H1 (cell line): ENCODE results near the gene GIN1. TPM values are rescaled to one million over a fixed set of nuclear protein-coding genes. Genes with fewer than 3 reads are reported as not detected.

Source experiments
- CTCF ChIA-PET: fragments of 300-600 bp; sonication (Branson Sonifier 250); formaldehyde crosslinking; loops from one replicate; lab custom pipeline; 2021; ENCODE audit not compliant: partially characterized antibody; lab: Charles Lee
- POLR2A ChIA-PET: fragments of 300-600 bp; sonication (Branson Sonifier 250); formaldehyde crosslinking; loops from one replicate; lab custom pipeline; 2021; ENCODE audit warnings: inconsistent platforms; ENCODE audit not compliant: partially characterized antibody; lab: Charles Lee
- DNase-seq, 2 experiments: peaks; one replicate each; pipeline versions ENCODE4 v3.0.0 to v3.0.0-alpha.2; 2010 to 2022; ENCODE audit warnings: low spot score in 2 of 2, low read depth in 1 of 2, mixed read lengths in 1 of 2
- FAIRE-seq: peaks from 2 replicates; lab custom pipeline; 2011; peaks lifted over from hg19 to GRCh38; lab: Jason Lieb, UNC
- H2AFZ ChIP-seq: 2 replicates; pipeline ENCODE4 v1.8.1; 2012; ENCODE audit warnings: low read length, inconsistent platforms
- H2AK5ac ChIP-seq: 2 replicates; pipeline ENCODE4 v1.6.1; 2013; ENCODE audit warnings: low read depth, low read length
- H2BK120ac ChIP-seq: replicated peaks from 2 replicates; pipeline ENCODE3; 2013; ENCODE audit warnings: low read depth, low read length, inconsistent platforms
- H2BK12ac ChIP-seq: 2 replicates; pipeline ENCODE4 v1.6.1; 2013; ENCODE audit warnings: low read depth, low read length
- H2BK15ac ChIP-seq: 2 replicates; pipeline ENCODE4 v1.6.1; 2013; ENCODE audit warnings: low read length
- H2BK20ac ChIP-seq: 2 replicates; pipeline ENCODE4 v1.6.1; 2013; ENCODE audit warnings: low read length
- H2BK5ac ChIP-seq: 2 replicates; pipeline ENCODE4 v1.6.1; 2013; ENCODE audit warnings: low read depth, low read length
- H3K14ac ChIP-seq: 2 replicates; pipeline ENCODE4 v1.6.1; 2013; ENCODE audit warnings: inconsistent platforms; ENCODE audit not compliant: insufficient read length
- H3K18ac ChIP-seq: 2 replicates; pipeline ENCODE4 v1.6.1; 2013; ENCODE audit warnings: low read length; ENCODE audit errors: extremely low read depth
- H3K23ac ChIP-seq: 2 replicates; pipeline ENCODE4 v1.6.1; 2013; ENCODE audit warnings: inconsistent platforms; ENCODE audit not compliant: insufficient read length
- H3K23me2 ChIP-seq: 2 replicates; pipeline ENCODE4 v1.6.1; 2013; ENCODE audit warnings: low read depth, low read length
- H3K27ac ChIP-seq: 2 replicates; pipeline ENCODE4 v1.6.1; 2011; ENCODE audit warnings: low read depth, low read length, inconsistent platforms
- H3K27me3 ChIP-seq, 4 experiments: replicated peaks in 1 of 4; 1 replicate in 1 of 4; 2 replicates in 3 of 4; pipeline versions ENCODE4 v1.6.1 to v1.8.1; 2011 to 2013; ENCODE audit warnings: low read length in 3 of 4, mild to moderate bottlenecking in 3 of 4, inconsistent platforms in 2 of 4, mixed read lengths in 2 of 4, moderate library complexity in 1 of 4; ENCODE audit not compliant: control insufficient read depth in 3 of 4, insufficient read depth in 3 of 4; ENCODE audit errors: extremely low read depth in 1 of 4
- H3K36me3 ChIP-seq, 4 experiments: 2 replicates each; pipeline versions ENCODE4 v1.6.1 to v1.8.1; 2011 to 2013; ENCODE audit warnings: mild to moderate bottlenecking in 4 of 4, low read length in 3 of 4, moderate library complexity in 2 of 4, control low read depth in 1 of 4, inconsistent platforms in 1 of 4; ENCODE audit not compliant: insufficient read depth in 4 of 4, control insufficient read depth in 2 of 4
- H3K4ac ChIP-seq: replicated peaks from 2 replicates; pipeline ENCODE3; 2013; ENCODE audit warnings: low read length, low read depth, mixed read lengths, inconsistent platforms; ENCODE audit not compliant: insufficient read length
- H3K4me1 ChIP-seq, 4 experiments: replicated peaks in 1 of 4; 1 replicate in 1 of 4; 2 replicates in 3 of 4; pipeline versions ENCODE4 v1.6.1 to v1.8.1; 2011 to 2013; ENCODE audit warnings: low read length in 3 of 4, inconsistent platforms in 2 of 4, mixed read lengths in 1 of 4; ENCODE audit not compliant: insufficient read depth in 4 of 4, control insufficient read depth in 3 of 4
- H3K4me2 ChIP-seq, 2 experiments: 2 replicates each; pipeline versions ENCODE4 v1.6.1 to v1.8.1; 2011 to 2013; ENCODE audit warnings: low read depth in 2 of 2, low read length in 2 of 2, control low read depth in 1 of 2, inconsistent platforms in 1 of 2, mild to moderate bottlenecking in 1 of 2; ENCODE audit not compliant: insufficient read depth in 1 of 2
- H3K4me3 ChIP-seq, 4 experiments: fragments of 200-600, 300-600 bp in 1 of 4; sonication (generic), shearing (Covaris generic), sonication (Bioruptor Twin) in 1 of 4; 2 replicates each; pipeline versions ENCODE4 v1.5.1 to v1.8.1; 2011 to 2016; ENCODE audit warnings: low read length in 4 of 4, low read depth in 3 of 4, control low read depth in 2 of 4, inconsistent platforms in 2 of 4, mild to moderate bottlenecking in 2 of 4, mixed read lengths in 1 of 4, moderate library complexity in 1 of 4; ENCODE audit not compliant: insufficient read depth in 2 of 4; ENCODE audit errors: extremely low read depth in 1 of 4
- H3K56ac ChIP-seq: replicated peaks from 2 replicates; pipeline ENCODE3; 2013; ENCODE audit warnings: low read depth, mild to moderate bottlenecking, mixed read lengths, low read length, inconsistent platforms; ENCODE audit not compliant: insufficient read length
- H3K79me1 ChIP-seq: 2 replicates; pipeline ENCODE4 v1.6.1; 2013; ENCODE audit warnings: low read depth, low read length, control low read depth
- H3K79me2 ChIP-seq, 2 experiments: 2 replicates each; pipeline versions ENCODE4 v1.6.1 to v1.8.1; 2012 to 2013; ENCODE audit warnings: low read length in 2 of 2, mild to moderate bottlenecking in 2 of 2, inconsistent platforms in 1 of 2; ENCODE audit not compliant: insufficient read depth in 2 of 2, control insufficient read depth in 1 of 2
- H3K9ac ChIP-seq, 4 experiments: replicated peaks in 1 of 4; 1 replicate in 1 of 4; 2 replicates in 3 of 4; pipeline versions ENCODE4 v1.6.1 to v1.8.1; 2011 to 2013; ENCODE audit warnings: low read depth in 3 of 4, low read length in 3 of 4, control low read depth in 2 of 4, mild to moderate bottlenecking in 2 of 4, moderate library complexity in 2 of 4, inconsistent platforms in 1 of 4; ENCODE audit errors: extremely low read depth in 1 of 4
- H3K9me3 ChIP-seq, 2 experiments: 2 replicates each; pipeline versions ENCODE4 v1.6.1 to v1.8.1; 2012 to 2013; ENCODE audit warnings: mild to moderate bottlenecking in 2 of 2, moderate library complexity in 2 of 2, control low read depth in 1 of 2, inconsistent platforms in 1 of 2, low read depth in 1 of 2, low read length in 1 of 2, mixed read lengths in 1 of 2; ENCODE audit not compliant: insufficient read depth in 2 of 2
- H4K20me1 ChIP-seq, 2 experiments: replicated peaks in 1 of 2; 2 replicates each; pipeline versions ENCODE3 to v1.8.1; 2011 to 2013; ENCODE audit warnings: inconsistent platforms in 2 of 2, low read length in 2 of 2, mild to moderate bottlenecking in 1 of 2; ENCODE audit not compliant: insufficient read depth in 2 of 2, control insufficient read depth in 1 of 2
- H4K5ac ChIP-seq: 2 replicates; pipeline ENCODE4 v1.6.1; 2013; ENCODE audit warnings: low read length, low read depth, mixed read lengths, inconsistent platforms; ENCODE audit not compliant: insufficient read length
- H4K8ac ChIP-seq: 2 replicates; pipeline ENCODE4 v1.8.0; 2013; ENCODE audit warnings: mild to moderate bottlenecking, moderate library complexity, low read length, inconsistent platforms; ENCODE audit not compliant: insufficient read depth; ENCODE audit errors: extremely low read depth
- H4K91ac ChIP-seq: replicated peaks from 2 replicates; pipeline ENCODE3; 2013; ENCODE audit warnings: low read length, mixed read lengths, inconsistent platforms; ENCODE audit not compliant: insufficient read length
- ATF3 ChIP-seq: IDR thresholded peaks from 2 replicates; pipeline ENCODE4 v1.6.1; 2011; ENCODE audit warnings: low read depth, mild to moderate bottlenecking, low read length; ENCODE audit not compliant: insufficient read depth
- BCL11A ChIP-seq, 2 experiments: IDR thresholded peaks; one replicate each; pipeline ENCODE4 v1.6.1; 2011; ENCODE audit warnings: low read depth in 2 of 2, low read length in 2 of 2, mild to moderate bottlenecking in 2 of 2
- BRCA1 ChIP-seq: IDR thresholded peaks from 2 replicates; pipeline ENCODE4 v1.6.1; 2012; ENCODE audit warnings: low read depth, low read length, improper control_type of control experiment
- CEBPB ChIP-seq: IDR thresholded peaks from 2 replicates; pipeline ENCODE4 v1.6.1; 2012; ENCODE audit warnings: low read depth, low read length
- EGR1 ChIP-seq: IDR thresholded peaks from 2 replicates; pipeline ENCODE4 v1.6.1; 2011; ENCODE audit warnings: low read depth, low read length, borderline replicate concordance
- GABPA ChIP-seq: IDR thresholded peaks from 2 replicates; pipeline ENCODE4 v1.6.1; 2011; ENCODE audit warnings: mild to moderate bottlenecking, low read length, moderate library complexity, borderline replicate concordance; ENCODE audit not compliant: insufficient read depth
- GTF2F1 ChIP-seq: IDR thresholded peaks from 2 replicates; pipeline ENCODE4 v1.6.1; 2012; ENCODE audit warnings: low read depth, low read length, improper control_type of control experiment, borderline replicate concordance
- KDM5A ChIP-seq: fragments of 200-600 bp; IDR thresholded peaks from 2 replicates; pipeline ENCODE4 v1.7.1; 2012; ENCODE audit warnings: mild to moderate bottlenecking, low read length, inconsistent platforms, mixed read lengths
- SIN3A ChIP-seq, 2 experiments: IDR thresholded peaks in 1 of 2; conservative IDR thresholded peaks in 1 of 2; 2 replicates each; pipeline ENCODE4 v1.6.1; 2011 to 2012; ENCODE audit warnings: low read length in 2 of 2, improper control_type of control experiment in 1 of 2, low read depth in 1 of 2, mild to moderate bottlenecking in 1 of 2
- SIRT6 ChIP-seq: IDR thresholded peaks from one replicate; pipeline ENCODE4 v1.7.1; 2012; ENCODE audit warnings: low read length, inconsistent platforms
- SP1 ChIP-seq: IDR thresholded peaks from 2 replicates; pipeline ENCODE4 v1.6.1; 2011; ENCODE audit warnings: low read depth, low read length
- SP4 ChIP-seq: IDR thresholded peaks from 2 replicates; pipeline ENCODE4 v1.6.1; 2012; ENCODE audit warnings: low read length, inconsistent platforms
- SRF ChIP-seq: IDR thresholded peaks from 2 replicates; pipeline ENCODE4 v1.6.1; 2011; ENCODE audit warnings: mild to moderate bottlenecking, low read depth, low read length, moderate library complexity
- TCF12 ChIP-seq: IDR thresholded peaks from 2 replicates; pipeline ENCODE4 v1.6.1; 2011; ENCODE audit warnings: low read depth, mild to moderate bottlenecking, low read length
- WGBS, 2 experiments: shearing (Covaris generic) in 1 of 2; methylation state at CpG; one replicate each; pipeline versions ENCODE4 v1.1.6 to v1.1.7; 2013 to 2015; ENCODE audit warnings: low lambda C conversion rate in 2 of 2, mixed read lengths in 2 of 2, inconsistent platforms in 1 of 2, low coverage in 1 of 2, missing lambda C conversion rate in 1 of 2; ENCODE audit not compliant: insufficient replicate concordance in 2 of 2, insufficient coverage in 1 of 2, insufficient read length in 1 of 2; ENCODE audit errors: extremely low coverage in 1 of 2, missing lambda C conversion rate in 1 of 2; 5-methylcytosine and 5-hydroxymethylcytosine counted together
- polyA plus RNA-seq, 7 experiments: library from polyadenylated mRNA; depleted of rRNA in 3 of 7; stranded (reverse) in 5 of 7; unstranded in 2 of 7; fragments of >200 nt in 5 of 7; fragments of 200-250 nt in 2 of 7; gene quantifications; 1 replicate in 5 of 7; 2 replicates in 1 of 7; 4 replicates in 1 of 7; pipeline versions ENCODE4 v1.2.1 to v1.2.3, GENCODE V29; 2011 to 2013; ENCODE audit warnings: missing spikeins in 2 of 7, mixed read lengths in 2 of 7
- total RNA-seq: library from RNA; stranded (reverse); fragmentation: NEBNext Ultra II Directional; extraction: Animal tissue kit (Norgen Biotek cat#: 25700); gene quantifications from 2 replicates; pipeline ENCODE4 v1.2.1, GENCODE V29; 2021

GIN1 gene
- total and polyA plus RNA-seq, 2 of the 8 experiments (the other 6 are each of a cell fraction or from before 2014, with no cell fraction given): 1.9 to 7.1 TPM

GRCh38 chr5:103101079-103101750 is 18.7 kb downstream of the GIN1 start:
- Histone ChIP-seq H3K4me1 (no peaks in the 10 kb centered on the region), H2AK5ac (no peak overlapping the region)
- POLR2A ChIA-PET: no interaction called here
- TF ChIP-seq SRF (no peak), GABPA (no peak), GTF2F1 (no peak), SIRT6 (no peak), TCF12 (no peak), CEBPB (no peak), KDM5A (no peak), SP4 (no peak), SIN3A (conservative IDR thresholded peaks at IDR 0.05 in 1 of 2, IDR thresholded peaks at IDR 0.05 in 1 of 2; ENCODE audit: low read depth in 1 of 2, low read length in 2 of 2) (no peak), BRCA1 (no peak), ATF3 (no peak), EGR1 (no peak), BCL11A (IDR thresholded peaks at IDR 0.05; ENCODE audit: low read depth in 2 of 2, low read length in 2 of 2) (no peak), SP1 (no peak)

More at GRCh38 chr5:103101079-103101750, 18.7 kb downstream of the GIN1 start:
- WGBS, 2 experiments: 94% methylated on average over 6 of the region's 6 CpGs; no CpG with 5 or more reads in 1 of the 2 experiments
- FAIRE-seq (no peak), DNase-seq (no peak)
- no peak overlapping the region for H3K4me3 ChIP-seq
- H3K27ac ChIP-seq: no peak overlapping the region
- no peak overlapping the region for H2BK5ac ChIP-seq
- peaks cover 0 to 3% (median 0%) of the 10 kb centered on the region in 4 experiments; a peak in 1 of 8 replicates for H3K36me3 ChIP-seq
- H3K4me2 ChIP-seq: no peak overlapping the region
- no peaks in the 10 kb centered on the region for H3K9me3 ChIP-seq
- no peak overlapping the region for H3K14ac ChIP-seq
- no peak overlapping the region for H4K91ac ChIP-seq
- H3K23ac ChIP-seq: no peak overlapping the region
- H3K18ac ChIP-seq: no peak overlapping the region
- H3K27me3 ChIP-seq: no peaks in the 10 kb centered on the region
- no peak overlapping the region for H3K9ac ChIP-seq
- no peaks in the 10 kb centered on the region for H3K79me2 ChIP-seq
- CTCF ChIA-PET: interaction anchor here (0.7 to 1.7 kb wide), 2 partner anchors 17 to 1121 kb away, joined by 3 read pairs; no protein-coding TSS in a partner anchor
- H2BK120ac ChIP-seq: no peak overlapping the region
- no peak overlapping the region for H4K8ac ChIP-seq
- no peak overlapping the region for H2BK12ac ChIP-seq
- no peak overlapping the region for H4K5ac ChIP-seq
- no peak overlapping the region for H3K56ac ChIP-seq
- H2BK20ac ChIP-seq: no peak overlapping the region
- no peaks in the 10 kb centered on the region for H3K79me1 ChIP-seq
- H3K4ac ChIP-seq: no peak overlapping the region
- H2AFZ ChIP-seq: no peak overlapping the region
- no peaks in the 10 kb centered on the region for H3K23me2 ChIP-seq
- H4K20me1 ChIP-seq: no peaks in the 10 kb centered on the region
- no peak overlapping the region for H2BK15ac ChIP-seq
